ENCODE results near the gene FGFBP3.

DNA sequence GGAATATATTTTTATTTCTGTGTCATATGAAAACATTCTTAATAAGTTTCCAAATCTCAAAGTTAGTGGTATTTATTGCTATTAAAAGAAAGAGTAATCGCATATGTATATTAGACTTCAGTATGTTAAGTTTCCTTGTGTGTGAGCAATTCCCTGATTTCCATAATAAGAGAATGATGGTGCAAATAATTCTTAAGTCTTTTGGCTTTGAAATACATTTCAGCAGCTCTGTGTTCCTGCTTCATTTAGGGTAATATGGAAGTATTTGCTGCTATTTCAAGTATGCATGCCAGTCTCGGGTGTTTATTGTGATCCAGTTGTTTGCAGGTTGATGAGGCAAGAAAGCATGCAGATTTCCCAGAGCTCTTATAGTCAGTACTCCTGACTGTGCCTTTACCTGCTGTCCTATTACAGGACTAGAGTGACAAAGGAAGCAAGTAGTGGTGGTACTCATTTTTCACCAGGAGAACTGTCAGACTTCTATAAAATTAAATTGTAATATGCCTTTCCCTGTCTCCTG, 43.7 kb downstream of the FGFBP3 start:
- TF ChIP-seq EP300 (IDR thresholded peaks at IDR 0.05; ENCODE audit: borderline replicate concordance in 1 of 2, low read depth in 1 of 2, low read length in 1 of 2), result no peak
- TF ChIP-seq, protein P1, sequence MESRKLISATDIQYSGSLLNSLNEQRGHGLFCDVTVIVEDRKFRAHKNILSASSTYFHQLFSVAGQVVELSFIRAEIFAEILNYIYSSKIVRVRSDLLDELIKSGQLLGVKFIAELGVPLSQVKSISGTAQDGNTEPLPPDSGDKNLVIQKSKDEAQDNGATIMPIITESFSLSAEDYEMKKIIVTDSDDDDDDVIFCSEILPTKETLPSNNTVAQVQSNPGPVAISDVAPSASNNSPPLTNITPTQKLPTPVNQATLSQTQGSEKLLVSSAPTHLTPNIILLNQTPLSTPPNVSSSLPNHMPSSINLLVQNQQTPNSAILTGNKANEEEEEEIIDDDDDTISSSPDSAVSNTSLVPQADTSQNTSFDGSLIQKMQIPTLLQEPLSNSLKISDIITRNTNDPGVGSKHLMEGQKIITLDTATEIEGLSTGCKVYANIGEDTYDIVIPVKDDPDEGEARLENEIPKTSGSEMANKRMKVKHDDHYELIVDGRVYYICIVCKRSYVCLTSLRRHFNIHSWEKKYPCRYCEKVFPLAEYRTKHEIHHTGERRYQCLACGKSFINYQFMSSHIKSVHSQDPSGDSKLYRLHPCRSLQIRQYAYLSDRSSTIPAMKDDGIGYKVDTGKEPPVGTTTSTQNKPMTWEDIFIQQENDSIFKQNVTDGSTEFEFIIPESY (IDR thresholded peaks at IDR 0.05; ENCODE audit: borderline replicate concordance, low read depth), result no peak
- no peak for TF ChIP-seq CHD2 (IDR thresholded peaks at IDR 0.05; ENCODE audit: low read length, partially characterized antibody)

Data from SK-N-SH (cell line).